GM19468 (cell line): Measurements from ENCODE around the gene AGO4.
"Not testable (repeated sequence)": the region's sequence is repeated elsewhere in the genome, so short reads cannot be mapped to it uniquely, and the experiment has no call there.

Source experiments
- ATAC-seq: cut with Tn5 transposase; IDR thresholded peaks from one replicate; pipeline ENCODE4 v1.9.1; 2021; ENCODE audit warnings: mild to moderate bottlenecking, moderate library complexity, moderate number of reproducible peaks; ENCODE audit not compliant: unreplicated experiment; ENCODE audit errors: extremely low read depth

Gene AGO4

DNA sequence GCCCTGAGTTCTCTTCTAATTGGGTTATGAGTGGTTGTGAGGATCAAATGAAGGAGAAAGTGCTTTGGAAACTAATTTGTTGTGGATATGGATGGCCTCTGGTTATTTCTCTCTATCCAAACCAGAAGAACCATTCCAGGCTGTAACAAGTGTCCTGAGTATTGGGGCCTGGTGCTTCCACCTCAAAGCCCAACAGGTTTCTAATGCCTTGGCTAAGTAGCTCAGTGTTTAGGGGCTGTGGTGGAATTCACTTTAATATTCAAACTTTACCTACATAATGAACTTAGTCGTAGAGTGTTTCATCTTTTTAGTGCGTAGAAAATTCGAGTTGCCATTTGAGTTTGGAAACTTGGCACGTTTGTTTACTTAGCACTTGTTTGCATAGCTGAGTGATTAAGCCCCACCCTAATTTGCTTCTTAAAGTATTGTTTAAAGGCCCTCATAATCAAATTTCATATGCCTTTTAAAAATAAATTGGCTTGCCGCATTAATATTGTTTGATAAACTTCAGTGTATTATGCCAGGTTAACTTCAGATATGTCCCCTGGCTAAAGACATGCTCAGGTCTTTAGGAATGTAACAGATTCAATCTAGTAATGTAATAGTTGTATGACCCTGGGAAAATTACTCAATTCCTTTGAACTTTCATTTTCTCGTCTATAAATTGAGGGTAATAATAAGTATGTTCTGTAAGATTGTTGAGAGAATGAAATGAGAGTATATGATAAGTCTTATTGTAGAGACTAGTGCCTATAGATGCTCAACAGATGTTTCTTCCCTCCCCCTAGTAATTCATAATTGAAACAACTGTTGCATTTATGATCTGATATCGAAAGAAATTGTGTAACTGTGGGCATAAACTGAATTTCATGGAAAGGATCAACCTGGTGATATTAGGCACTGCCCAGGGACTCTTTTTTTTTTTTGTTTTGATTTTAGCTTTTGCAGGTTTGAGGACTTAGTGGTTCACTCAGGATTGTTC, 1.6 kb downstream of the AGO4 start:
- ATAC-seq: no peak

DNA sequence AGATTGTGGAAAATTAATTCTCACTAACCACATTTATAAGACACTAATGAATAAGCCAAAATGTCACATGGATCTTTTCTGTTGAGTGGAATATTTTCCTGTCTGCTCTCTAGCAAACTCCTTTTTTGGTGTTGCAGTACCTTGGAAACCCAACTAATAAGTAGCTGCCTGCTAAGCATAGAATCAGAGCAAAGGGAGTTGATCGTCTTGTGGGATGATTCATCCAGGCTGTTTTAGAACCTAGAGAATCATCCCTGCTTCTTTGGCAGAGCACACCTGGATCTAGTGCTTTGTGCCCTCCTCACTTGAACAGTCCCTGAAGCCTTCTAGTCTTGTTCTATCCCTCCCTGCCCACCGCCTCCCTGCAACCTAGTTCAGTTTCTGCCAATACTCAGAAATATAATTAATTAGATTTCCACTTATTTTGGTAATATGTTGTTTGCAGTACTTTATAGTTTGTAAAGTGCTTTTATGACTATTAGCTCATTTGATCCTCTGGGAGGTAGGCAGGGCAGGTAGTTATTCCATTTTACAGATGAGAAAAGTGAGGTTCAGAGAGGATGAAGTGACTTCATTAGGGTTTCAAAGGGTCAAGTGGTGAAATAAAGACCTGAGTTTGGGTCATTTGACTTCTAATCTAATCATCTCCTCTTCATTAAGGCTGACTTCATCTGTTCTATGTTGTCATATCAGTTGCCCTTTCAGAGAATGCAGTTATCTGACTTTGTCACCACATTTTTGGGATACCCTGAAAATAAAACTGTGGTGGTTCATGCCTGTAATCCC, 2.5 kb downstream of the AGO4 start:
- no peak for ATAC-seq

DNA sequence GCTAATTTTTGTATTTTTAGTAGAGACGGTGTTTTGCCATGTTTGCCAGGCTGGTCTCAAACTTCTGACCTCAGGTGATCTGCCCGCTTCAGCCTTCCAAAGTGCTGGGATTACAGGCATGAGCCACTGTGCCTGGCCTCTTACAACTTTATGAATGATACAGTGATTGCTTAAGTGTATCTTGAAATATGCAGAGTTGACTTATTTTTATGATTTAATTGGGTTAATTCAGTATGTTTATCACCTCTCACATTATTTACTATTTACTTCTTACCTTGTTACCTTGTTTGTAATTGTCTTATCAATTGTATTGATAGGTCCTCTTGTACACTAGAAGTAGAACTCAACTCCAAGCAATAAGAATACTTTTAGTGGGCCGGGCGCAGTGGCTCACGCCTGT, 4.9 kb downstream of the AGO4 start:
- ATAC-seq: not testable (repeated sequence)

DNA sequence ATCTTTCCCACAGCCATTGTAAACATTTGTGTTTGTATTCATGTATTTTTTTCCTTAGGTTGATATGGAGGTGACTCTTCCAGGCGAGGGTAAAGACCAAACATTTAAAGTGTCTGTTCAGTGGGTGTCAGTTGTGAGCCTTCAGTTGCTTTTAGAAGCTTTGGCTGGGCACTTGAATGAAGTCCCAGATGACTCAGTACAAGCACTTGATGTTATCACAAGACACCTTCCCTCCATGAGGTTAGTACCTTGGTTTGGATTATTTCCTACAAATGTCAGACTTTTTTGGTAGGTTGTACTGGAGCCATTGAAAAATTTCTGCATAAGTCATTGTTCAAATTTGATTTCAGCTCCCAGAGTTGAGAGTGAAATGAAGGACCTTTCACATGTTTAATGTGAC, 17.4 kb downstream of the AGO4 start:
- ATAC-seq: no peak

DNA sequence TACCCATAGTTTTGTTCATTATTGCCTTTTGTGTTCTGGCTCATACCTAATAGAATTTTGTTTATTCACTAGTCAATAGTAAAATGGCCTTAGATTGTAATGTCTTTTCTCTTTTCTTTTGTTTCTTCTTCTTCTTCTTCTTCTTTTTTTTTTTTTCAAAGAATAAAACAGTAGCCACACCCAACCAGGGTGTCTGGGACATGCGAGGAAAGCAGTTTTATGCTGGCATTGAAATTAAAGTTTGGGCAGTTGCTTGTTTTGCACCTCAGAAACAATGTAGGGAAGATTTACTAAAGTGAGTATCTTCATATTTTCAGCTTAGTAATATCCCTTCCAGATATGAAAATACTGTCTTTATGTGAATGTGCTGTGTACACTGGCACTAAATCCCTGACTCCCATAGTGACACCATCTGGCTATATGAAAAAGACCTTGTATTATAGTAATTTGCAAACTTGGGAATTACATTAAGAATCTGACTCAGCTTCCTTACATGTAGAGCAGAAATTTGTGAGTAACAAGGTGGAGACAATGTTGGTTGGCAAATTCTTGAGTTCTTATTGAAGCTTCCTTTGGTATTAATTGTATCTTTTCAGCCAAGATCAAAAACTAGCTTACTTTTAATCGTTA, 24.6 kb downstream of the AGO4 start:
- no peak for ATAC-seq

DNA sequence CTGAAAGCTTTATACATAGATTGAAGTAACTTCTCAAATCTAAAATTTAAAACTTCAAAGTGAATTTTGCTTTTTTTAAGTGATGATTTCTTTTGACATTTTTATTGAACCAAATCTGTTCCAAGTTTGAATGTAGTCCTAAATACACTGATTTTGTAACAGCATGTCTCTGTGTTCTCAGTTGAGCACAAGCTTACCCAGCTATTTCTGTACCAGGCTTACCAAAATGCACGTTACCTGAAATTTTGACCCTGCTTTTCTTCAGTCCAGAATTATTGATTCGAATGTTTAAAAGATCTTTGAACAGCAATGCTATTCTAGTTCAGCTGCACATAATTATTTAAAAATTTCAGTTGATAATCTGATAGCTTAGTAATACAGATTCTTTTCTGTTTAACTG, 25.6 kb downstream of the AGO4 start:
- no peak for ATAC-seq

DNA sequence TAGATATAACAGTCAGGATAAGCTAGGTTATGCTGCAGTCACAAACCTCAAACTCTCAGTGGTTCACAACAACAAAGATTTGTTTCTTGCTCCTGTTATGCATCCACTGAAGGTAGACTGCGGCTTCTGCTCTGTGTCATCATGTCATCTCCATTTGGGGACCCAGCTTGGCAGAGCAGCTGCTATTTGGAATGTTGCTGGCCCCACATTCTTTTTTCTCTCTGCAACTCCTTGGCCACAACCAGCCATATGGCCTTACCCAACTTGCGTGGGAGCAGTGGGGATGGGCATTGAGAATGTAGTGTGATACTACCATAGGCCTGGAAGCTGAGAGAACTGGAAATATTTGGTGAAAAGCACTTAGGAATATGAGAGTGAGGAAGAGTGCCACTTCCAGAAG, 26.4 kb downstream of the AGO4 start:
- ATAC-seq: no peak

DNA sequence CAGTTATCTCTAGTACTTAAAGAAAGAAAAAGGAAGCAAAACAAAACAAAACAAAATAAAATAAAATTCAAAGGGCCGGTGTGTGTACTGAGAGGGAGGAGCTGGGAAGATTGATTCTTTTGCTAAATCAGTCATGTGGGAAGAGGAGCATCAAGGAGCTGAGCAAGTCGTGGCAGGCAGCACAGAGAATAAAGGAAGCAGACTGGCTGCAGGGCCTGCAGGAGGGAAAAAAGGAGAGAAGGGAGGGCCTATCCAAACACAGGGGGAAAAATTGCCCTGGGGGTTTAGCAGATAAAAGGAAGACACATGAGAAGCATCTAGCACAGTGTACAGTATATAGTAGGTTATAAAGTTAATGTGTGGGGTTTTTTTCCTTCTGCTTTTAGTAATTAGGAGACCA, 27.6 kb downstream of the AGO4 start:
- no peak for ATAC-seq

DNA sequence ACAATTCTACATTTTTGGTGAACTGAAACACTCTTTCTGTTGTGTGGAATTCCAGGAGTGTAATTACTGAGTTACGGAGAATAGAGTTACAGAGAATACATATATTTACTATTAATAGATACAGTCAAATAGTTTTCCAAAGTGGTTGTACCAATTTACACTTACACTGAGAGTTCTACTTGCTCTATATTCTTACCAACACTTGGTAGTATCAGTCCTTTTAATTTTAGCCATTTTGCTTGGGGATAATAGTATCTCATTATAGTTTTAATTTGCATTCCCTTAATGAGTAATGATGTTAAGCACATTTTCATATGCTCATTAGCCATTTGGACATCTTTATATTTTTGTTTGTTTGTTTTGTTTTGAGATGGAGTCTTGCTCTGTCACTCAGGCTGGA, 28.9 kb downstream of the AGO4 start:
- ATAC-seq: no peak

DNA sequence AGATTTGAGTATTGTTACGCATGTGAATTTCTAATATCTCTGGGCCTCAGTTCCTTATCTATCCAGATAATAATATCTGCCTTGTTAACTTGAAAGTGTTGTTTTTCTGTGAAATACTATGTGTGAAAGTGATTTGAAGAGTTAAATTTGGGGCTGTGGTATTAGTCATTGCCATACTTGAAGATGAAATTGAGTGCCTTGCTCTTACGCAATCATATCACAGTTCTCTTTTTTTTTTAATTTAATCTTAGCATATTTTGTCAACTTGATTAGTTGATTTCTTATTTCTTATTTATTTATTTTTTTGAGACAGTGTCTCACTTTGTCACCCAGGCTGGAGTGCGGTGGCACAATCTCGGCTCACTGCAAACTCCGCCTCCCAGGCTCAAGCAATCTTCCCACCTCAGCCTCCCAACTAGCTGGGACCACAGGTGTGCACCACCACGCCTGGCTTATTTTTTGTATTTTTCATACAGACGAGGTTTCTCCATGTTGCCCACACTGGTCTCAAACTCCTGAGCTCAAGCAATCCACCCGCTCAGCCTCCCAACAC, 31.0 kb downstream of the AGO4 start:
- ATAC-seq: no peak

DNA sequence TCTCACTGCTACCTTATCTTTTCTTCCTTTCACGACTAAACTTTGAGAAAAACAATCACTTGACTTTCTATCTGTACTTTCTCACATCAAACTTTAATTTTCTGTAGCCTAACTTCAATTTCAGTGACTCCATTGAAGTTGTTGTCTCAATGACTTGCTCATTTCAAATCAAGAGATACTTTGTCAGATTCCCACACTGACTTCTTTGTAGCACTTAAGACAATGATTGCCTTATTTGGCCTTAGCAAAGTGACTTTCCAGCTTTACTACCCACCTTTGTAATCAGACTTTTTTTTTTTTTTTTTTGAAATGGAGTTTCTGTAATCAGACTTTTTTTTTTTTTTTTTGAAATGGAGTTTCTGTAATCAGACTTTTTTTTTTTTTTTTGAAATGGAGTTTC, 37.0 kb downstream of the AGO4 start:
- ATAC-seq: no peak

DNA sequence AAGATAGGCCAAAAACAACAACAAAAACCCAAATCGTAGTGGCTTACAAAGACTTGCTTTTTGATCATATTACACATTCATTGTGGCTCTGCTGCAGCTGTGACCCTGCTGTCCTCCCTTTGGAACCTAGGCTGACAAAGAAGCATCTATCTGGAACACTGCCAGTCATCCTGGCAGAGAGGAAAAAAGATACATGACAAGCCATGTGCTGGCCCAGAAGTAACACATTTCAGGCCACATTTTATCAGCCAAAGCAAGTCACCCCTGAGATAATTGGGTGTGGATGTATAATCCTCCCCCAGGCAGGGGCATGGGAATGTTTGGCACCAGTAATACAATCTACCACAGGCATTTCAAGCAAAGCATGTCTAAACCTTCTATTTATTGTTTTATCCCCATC, 38.0 kb downstream of the AGO4 start:
- ATAC-seq: no peak

DNA sequence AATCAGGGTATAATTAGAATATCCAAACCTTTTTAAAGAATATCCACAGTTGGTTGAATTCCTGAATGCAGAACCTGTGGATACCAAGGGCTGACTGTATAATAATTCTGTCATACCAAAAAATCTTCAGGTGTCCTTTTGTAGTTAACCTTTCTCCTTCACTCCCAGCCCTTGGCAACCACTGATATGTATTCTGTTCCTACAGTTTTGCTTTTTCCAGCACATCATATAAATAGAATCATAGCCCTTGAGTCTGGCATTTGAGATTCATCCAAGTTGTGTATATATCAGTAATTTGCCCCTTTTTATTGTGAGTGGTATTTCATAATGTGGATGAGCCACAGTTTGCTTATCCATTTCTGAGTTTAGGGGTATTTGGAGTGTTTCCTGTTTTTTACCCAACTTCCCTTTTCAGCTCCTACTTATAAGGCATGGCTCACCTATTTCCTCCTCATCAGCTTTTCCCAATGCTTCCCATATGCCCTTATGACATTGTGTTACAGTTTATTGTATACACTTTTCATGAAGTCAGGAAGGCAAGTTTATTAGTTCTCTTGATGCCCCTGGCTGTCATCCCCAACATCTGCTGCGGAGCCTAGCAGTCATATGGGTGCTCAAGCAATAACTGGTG, 40.2 kb downstream of the AGO4 start:
- no peak for ATAC-seq

DNA sequence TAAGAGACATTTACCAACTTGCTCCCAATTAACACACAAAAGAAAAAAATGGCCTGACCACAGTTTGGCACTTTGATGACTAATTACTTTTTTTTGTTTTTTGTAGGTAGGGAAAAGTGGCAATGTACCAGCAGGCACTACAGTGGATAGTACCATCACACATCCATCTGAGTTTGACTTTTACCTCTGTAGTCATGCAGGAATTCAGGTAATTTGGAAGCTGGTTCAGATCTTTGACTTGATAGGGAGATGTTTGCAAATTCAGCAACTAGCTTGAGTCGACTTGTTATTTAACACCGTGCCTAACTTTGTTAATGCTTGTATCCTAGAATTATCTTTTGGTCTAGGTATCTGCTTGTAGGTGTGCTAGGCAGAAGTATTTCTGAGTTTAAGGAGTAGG, 42.2 kb downstream of the AGO4 start:
- no peak for ATAC-seq

DNA sequence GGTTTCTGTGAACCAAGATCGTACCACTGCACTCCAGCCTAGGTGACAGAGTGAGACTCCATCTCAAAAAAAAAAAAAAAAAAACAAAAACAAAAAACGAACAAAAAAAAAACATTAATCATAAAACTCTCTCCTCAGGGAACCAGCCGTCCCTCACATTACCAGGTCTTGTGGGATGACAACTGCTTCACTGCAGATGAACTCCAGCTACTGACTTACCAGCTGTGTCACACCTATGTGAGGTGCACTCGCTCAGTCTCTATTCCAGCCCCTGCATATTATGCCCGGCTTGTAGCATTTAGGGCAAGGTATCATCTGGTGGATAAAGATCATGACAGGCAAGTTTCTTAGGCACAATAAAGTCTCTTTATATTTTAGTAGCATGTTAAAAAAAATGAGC, 42.9 kb downstream of the AGO4 start:
- ATAC-seq: no peak

DNA sequence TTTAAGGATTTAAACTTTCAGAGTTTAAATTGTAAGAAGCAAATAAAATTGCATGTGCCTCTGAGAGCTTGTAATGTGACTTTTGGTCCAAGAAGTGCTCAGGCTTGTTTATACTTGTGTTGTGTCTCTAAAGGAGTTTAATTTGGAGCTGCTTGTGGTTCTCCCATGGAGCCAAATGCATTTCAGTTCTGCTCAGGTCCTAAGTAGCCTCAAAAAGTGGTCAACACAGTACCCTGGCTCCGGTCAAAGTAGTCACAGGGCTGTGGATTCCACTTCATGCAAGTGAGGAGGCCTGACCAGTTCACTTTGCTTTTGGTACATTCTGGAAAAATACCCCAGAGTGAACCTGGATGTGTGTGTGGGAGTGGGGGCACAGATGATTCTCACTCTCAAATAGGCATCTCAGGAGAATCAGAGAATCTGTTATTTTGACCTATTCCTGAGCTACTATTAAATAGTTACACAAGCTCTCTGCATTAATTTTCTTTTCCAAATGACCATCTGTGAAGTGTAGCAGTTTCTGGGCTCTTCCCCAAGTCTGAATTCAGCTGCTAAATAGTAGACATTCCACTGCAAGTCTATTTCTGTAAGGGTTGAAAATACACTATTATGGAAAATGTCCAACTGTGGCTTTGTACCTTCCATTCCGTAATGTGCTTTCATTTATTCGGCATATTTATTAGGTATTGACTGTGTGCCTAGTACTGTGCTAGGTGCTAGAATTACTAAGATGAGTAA, 43.5 kb downstream of the AGO4 start:
- ATAC-seq: no peak

DNA sequence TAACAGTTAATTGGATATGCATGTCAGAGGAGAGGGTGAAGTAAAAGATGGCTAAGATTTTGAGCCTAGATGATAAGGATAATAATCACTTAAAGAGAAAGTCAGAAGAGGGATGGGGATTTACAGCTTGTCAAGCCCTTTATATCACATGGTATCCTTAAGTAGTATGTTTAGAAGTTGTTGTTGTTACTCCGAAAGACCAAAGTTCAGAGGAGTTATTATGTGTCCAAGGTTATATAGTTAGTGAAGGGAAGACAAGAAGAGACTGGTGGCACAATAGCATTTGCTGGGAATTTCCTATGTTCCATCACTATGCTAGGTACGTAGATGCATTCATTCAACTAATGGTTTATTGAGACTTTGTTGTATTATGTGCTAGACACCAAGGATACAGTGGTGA, 44.4 kb downstream of the AGO4 start:
- no peak for ATAC-seq

DNA sequence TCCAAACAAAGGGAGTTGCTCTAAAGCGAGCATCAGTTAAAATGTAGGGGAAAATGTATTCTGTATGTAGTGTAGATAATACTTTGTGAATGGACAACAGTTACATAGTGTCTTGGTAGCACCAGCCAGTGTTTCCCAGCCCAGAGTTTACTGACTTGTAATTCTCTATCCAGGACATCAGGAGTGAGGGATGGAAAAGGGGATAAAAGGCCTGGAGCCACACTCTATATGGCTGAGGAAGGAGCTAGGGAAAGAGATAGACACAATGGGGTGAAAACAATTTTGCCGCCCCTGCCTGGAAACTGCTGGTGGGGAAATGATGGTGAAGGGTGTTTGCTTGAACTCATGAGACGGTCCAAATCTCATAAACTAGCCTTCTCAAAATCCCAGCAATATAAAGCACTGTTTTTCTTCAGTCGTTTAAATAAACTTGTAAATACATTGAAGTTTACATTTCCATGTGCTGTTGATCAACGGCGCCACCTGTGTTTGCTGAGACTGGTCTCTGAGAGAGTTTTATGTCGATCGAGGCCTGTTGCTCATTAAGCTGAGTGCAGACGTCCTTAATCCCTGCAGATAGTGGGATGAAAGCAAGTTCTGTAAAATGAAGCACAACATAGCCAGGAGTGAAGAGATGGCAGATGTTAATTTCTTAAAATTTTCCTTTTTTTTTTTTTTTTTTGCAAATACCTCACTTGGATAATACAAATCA, 47.3 kb downstream of the AGO4 start:
- no peak for ATAC-seq

DNA sequence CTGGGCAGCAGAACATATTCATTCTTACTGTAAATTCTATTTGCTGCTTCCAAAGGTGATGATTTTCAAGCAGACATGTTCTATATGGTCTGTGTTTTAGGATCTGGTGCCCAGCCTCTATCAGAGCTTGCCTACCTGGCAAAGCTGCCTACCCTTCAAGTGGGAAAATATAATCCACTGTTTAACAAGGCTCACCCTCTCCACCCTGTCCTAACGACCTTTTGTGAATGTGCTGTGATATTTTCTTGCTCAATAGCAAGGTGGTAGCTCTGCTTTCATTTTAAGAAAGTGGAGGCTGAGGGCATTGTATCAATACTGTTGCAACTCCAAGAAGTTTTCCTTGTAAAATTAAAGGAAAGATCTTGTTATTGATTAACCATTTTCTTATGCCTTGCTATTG, 49.1 kb downstream of the AGO4 start:
- ATAC-seq: no peak
